ENCODE data around the gene UNC45B. TPM values are rescaled to one million over a fixed set of nuclear protein-coding genes. Genes with fewer than 3 reads are reported as not detected.
"Not testable (repeated sequence)": the region's sequence is repeated elsewhere in the genome, so short reads cannot be mapped to it uniquely, and the experiment has no call there.

The UNC45B gene
- total RNA-seq, 1 donor from 2014 or later, result 223 TPM

DNA sequence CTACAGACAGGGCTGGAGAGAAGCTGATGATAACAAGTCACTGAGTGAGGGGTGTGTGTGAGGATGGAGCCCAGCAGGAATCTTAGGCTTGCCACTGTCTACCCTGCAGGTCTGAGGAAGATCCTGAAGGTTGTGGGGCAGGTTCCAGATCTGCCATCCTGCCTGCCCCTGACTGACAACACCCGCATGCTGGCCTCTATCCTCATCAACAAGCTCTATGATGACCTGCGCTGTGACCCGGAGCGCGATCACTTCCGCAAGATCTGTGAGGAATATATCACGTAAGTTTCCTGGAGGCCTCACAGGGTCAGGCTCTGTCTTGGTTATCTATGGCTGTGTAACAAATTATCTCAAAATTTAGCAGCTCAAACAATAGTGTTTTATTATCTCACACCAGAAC lies 16.3 kb downstream of the UNC45B start:
- intact Hi-C loops (cut with DNase I), result no loop called here
- ATAC-seq, result no peak
- DNase-seq (ENCODE audit: missing footprints), result no peak

DNA sequence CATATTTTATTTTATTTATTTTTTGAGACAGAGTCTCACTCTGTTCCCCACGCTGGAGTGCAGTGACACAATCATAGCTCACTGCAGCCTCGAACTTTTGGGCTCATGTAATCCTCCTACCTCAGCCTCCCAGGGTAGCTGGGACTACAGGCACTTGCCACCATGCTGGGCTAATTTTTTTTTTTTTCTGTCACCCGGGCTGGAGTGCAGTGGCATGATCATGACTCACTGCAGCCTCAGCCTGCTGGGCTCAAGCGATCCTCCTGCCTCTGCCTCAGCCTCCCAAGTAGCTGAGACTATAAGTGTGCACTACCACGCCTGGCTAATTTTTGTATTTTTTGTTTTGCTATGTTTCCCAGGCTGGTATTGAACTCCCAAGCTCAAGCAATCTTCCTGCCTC lies 17.1 kb downstream of the UNC45B start:
- DNase-seq (ENCODE audit: missing footprints) (no peak), ATAC-seq (no peak)
- intact Hi-C loops (cut with DNase I), result no loop called here

DNA sequence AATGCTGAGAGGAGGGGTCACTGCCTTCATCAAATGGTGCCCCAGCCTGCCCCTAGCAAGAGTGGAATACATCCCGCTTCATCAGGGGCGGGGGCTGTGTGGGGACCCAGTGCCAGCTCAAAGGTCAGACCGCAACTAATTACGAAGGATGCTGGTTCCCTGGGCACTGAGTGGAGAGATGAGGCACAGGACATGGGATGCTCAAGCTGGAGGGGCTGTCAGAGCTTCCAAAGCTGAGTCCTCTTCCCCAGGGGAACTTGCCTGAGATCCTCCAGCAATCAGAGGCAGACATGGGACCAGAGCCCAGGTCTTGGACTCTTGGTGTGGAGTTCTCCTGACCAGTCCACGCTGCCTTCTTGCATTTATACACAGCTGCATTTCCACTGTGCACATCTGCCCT lies 18.9 kb downstream of the UNC45B start:
- no peak for ATAC-seq
- intact Hi-C loops (cut with DNase I), result no loop called here

DNA sequence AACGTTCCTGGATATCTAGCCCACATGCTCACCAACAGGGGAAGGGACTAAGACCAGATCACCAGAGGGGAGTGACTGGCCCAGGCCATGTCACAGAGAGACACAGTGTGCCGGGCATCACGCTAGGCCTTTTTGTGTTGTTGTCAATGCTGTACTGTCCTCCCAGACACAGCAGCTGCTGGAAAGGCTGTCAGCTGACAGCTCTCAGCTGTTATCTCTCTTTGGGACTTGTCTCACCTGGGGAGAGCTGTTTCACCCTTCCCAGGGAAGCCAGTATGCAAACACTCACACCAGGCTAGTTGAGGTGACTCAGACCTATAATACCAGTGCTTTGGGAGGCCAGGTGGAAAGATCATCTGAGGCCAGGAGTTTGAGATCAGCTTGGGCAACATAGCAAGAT lies 19.4 kb downstream of the UNC45B start:
- ATAC-seq (no peak), DNase-seq (ENCODE audit: missing footprints) (no peak)
- intact Hi-C loops (cut with DNase I), result no loop called here

More for the DNA sequence above, 18.9 kb downstream of the UNC45B start:
- DNase-seq (ENCODE audit: missing footprints), result no peak

DNA sequence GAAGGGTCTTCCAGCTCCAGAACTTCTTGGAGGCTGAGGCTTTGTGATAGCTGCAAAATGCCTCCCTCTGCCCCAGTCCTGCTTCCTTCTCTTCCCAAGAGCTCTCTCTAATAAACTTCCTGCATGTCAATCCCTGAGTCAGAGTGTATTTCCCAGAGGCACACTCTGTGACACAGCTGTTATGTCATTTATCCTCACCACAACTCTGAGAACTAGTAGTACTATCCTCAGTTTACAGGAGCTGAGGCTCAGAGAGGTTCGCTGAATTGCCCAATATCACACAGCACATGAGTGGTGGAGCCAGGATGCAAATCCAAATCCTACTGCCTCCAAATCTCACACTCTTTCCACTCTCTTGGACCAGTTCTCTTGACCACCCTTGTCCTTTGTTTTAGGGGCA lies 20.0 kb downstream of the UNC45B start:
- ATAC-seq, result no peak
- intact Hi-C loops (cut with DNase I), result no loop called here
- DNase-seq (ENCODE audit: missing footprints), result no peak

DNA sequence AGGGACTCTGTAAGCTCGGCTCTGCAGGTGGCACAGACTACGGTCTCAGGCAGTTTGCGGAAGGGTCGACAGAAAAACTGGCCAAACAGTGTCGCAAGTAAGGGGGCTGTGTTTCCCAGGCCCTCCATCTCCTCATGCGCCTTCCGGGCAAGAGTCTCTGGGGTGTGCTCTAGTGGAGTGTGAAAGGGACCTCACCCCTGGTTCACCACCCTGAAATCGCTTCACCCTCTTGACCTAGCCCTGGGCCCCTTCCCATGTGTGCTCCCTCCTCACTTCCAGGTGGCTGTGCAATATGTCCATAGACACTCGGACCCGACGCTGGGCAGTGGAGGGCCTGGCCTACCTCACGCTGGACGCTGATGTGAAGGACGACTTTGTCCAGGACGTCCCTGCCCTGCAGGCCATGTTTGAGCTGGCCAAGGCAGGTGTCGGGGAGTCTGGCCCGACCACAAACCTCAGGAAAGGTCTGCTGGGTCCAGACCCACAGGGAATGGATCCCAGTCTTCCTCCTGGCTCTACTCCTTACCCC lies 22.3 kb downstream of the UNC45B start:
- intact Hi-C loops (cut with DNase I), result loop anchor here (2.0 kb wide), 2 partner anchors 143 to 363 kb away; no protein-coding TSS in a partner anchor
- ATAC-seq, result no peak
- DNase-seq (ENCODE audit: missing footprints), result no peak

DNA sequence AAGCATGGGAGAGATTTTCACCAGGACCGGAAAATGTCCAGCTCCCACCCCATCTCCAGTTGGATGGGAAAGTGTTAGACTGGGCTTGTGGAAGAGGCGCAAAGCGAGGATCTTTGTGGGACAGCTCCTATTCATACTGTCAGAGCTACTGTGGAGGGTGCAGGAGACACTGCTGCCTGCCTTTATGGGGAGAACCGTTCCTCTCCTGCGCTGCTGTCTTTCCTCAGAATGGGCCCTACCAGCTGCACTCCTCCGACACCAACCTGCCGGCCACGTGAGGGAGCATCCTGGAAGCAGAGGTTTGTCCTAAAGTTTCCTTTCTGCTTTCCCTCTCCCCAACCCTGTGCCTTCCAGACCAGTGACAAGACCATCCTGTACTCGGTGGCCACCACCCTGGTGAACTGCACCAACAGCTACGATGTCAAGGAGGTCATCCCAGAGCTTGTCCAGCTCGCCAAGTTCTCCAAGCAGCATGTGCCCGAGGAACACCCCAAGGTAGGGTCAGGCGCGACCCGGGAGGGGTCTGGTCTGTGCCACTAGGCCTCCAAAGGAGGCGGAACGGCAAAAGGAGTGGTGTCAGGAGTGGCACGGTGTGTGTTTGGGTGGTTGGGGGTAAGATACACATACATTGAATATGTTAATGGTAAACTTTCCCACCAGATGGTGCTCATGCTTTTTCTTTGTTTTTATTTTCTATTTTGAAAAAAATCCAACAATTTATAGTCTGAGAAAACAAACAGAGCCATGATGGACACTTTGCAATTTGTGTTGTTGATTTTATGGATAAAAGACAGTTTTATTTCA lies 23.6 kb downstream of the UNC45B start:
- DNase-seq (ENCODE audit: missing footprints) (no peak), ATAC-seq (no peak)
- intact Hi-C loops (cut with DNase I), result loop anchor here (2.0 kb wide), 2 partner anchors 142 to 362 kb away; no protein-coding TSS in a partner anchor

DNA sequence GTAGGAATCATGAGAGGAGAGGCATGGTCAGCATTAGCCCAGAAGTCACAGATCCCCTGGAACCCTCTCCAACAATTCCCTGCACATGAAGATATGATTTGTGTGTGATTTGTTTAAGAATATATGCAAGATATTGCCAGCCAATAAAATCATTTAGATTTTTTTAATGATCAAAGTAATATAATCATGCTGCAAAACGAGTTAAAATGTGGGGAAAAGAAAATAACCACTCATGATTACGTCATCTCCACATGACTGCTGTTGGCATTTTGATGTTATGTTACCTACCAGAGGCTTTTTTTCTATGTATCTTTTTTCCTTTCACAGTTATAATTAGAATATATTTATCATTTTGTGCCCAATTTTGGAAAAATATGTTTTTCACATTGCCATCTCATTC lies 24.2 kb downstream of the UNC45B start:
- ATAC-seq, result no peak
- DNase-seq (ENCODE audit: missing footprints), result no peak
- intact Hi-C loops (cut with DNase I), result loop anchor here (2.0 kb wide), 2 partner anchors 141 to 361 kb away; no protein-coding TSS in a partner anchor

DNA sequence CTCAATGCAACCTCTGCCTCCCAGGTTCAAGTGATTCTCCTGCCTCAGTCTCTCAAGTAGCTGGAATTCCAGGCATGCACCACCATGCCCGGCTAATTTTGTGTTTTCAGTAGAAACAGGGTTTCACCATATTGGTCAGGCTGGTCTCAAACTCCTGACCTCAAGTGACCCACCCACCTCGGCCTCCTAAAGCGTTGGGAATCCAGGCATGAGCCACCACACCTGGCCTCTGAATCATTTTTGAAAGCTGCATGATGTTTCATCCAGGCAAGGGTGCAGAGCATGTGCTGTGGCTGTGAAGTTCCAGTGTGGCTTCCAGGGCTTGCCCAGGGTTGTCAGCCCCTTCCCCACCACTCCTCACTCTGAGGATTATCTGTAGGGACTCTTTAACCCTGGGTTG lies 24.7 kb downstream of the UNC45B start:
- DNase-seq (ENCODE audit: missing footprints); intact Hi-C loops (cut with DNase I); ATAC-seq: not testable (repeated sequence)

DNA sequence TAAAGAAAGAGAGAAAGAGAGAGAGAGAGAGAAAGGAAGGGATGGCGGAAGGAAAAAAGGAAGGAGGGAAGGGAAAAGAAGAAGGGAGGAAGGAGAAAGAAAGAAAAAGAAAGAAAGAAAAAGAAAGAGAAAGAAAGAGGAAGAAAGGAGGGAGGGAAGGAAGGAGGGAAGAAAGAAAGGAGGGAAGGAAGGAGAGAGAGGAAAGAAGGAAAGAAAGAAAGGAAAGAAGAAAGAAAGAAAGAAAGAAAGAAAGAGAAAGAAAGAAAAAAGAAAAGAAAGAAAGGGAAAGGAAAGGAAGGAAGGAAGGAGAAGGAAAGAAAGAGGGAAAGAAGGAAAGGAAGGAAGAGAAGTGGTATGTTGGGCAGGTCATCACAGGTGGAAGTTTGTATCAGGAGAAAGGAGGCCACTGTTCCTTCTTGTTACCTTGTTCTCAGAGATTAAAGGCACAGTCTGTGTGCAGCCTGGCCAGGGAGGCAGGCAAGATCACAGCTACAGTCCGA lies 27.3 kb downstream of the UNC45B start:
- DNase-seq (ENCODE audit: missing footprints) (no peak), ATAC-seq (no peak)
- intact Hi-C loops (cut with DNase I), result no loop called here

DNA sequence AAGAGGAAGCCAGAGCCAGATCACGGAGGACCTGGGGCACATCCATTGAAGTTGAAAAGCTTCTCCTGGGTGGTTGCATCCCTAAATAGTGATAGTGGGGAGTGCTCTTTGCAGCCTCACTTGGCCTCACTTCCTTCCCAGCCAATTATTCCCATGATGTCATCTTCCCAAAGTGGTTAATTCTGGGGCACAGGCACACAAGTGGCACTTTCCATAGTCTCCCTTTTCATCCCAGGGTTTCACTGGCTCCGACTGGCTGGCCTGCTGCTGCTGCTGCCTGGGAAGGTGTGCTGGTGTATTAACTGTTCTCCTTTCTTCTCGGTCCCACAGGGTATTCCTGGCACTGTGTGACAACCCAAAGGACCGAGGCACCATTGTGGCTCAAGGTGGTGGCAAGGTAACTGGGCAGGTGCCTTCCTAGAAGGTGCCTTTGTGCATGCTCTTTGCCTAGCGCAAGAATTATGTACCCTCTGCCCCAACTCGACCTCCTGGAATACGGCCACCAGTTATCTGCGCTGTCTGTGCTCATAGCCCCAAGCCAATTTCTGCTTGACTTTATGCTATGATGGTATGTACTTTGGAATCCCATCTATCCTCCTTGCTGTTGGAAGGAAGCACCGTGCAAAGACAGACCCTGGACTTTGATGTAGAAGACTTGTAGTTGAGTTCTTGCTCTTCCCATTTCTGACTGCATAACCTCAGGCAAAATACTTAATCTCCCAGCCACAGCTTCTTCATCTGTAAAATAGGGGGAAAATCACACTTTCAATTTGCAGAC lies 28.2 kb downstream of the UNC45B start:
- intact Hi-C loops (cut with DNase I), result no loop called here
- DNase-seq (ENCODE audit: missing footprints) (no peak), ATAC-seq (no peak)

DNA sequence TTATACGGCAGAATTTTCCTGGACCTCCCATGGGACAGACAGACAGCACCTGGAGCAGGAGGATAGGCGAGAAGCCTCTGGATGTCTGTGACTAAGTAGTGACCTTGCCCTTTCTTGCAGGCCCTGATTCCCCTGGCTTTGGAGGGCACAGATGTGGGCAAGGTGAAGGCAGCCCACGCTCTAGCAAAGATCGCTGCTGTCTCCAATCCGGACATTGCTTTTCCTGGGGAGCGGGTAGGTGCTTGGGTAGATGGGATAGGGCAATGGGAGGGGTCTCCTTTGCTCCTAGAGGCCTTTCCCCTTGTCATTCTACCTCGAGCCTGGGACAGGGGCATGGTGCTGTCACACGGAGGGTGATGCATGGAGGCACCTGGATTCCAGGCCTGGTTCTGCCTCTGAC lies 29.3 kb downstream of the UNC45B start:
- DNase-seq (ENCODE audit: missing footprints) (no peak), ATAC-seq (no peak)
- intact Hi-C loops (cut with DNase I), result no loop called here

DNA sequence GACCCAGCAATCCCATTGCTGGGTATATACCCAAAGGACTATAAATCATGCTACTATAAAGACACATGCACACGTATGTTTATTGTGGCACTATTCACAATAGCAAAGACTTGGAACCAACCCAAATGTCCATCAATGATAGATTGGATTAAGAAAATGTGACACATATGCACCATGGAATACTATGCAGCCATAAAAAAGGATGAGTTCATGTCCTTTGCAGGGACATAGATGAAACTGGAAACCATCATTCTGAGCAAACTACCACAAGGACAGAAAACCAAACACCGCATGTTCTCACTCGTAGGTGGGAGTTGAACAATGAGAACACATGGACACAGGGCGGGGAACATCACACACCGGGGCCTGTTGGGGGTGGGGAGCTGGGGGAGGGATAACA lies 31.8 kb downstream of the UNC45B start:
- intact Hi-C loops (cut with DNase I); ATAC-seq; DNase-seq (ENCODE audit: missing footprints): not testable (repeated sequence)

DNA sequence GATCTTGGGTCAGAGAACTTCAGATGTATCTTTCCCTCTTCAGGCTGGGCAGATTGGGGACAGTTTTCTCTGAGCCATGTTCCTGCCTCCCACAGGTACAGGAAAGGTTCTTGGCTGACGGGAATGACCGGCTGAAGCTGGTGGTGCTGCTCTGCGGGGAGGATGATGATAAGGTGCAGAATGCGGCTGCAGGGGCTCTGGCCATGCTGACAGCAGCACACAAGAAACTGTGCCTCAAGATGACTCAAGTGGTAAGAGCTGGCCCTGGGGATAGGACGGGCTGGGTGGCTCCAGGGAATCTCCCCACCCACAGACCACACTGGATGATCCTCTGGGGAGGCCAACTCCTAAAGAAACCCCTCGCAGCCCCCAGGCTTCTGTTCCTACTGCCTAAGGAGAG lies 35.7 kb downstream of the UNC45B start:
- intact Hi-C loops (cut with DNase I), result no loop called here
- no peak for ATAC-seq

DNA sequence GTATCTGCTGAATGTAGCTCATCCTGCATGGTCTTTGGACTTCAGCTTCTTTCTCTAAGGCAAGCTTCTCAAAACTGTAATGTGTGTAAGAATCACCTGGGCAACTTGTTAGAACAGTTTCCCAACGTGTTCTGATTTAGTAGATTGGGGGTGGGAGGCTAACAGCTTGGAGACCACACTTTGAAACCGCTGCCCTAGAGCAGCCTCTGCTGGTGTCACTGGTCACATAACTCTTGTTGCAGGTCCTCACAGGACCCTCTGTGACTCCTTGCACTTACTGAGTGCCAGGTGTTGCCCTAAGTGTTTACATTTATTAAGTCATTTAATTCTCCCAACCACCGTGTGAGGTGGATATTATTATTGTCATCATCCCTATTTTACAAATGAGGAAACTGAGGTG lies 36.7 kb downstream of the UNC45B start:
- no peak for DNase-seq (ENCODE audit: missing footprints)
- ATAC-seq, result no peak
- intact Hi-C loops (cut with DNase I), result no loop called here

More for the DNA sequence above, 35.7 kb downstream of the UNC45B start:
- DNase-seq (ENCODE audit: missing footprints), result no peak

DNA sequence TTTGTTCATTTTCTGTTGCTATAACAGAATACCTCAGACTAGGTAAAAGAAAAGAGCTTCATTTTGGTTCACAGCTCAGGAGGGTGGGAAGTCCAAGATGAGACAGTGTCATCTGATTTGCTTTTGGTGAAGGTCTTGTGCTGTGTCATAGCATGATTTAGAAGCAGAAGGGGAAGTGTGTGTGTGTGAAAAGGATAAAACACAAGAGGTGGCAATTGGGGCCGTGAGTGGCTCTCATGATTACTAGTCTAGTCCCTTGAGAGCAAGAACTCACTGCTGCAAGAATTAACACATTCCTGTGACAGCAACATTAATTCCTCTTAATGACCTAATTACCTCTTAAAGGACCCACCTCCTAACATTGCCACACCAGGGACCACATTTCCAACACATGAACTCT lies 38.2 kb downstream of the UNC45B start:
- intact Hi-C loops (cut with DNase I), result no loop called here
- ATAC-seq, result no peak
- DNase-seq (ENCODE audit: missing footprints), result no peak

DNA sequence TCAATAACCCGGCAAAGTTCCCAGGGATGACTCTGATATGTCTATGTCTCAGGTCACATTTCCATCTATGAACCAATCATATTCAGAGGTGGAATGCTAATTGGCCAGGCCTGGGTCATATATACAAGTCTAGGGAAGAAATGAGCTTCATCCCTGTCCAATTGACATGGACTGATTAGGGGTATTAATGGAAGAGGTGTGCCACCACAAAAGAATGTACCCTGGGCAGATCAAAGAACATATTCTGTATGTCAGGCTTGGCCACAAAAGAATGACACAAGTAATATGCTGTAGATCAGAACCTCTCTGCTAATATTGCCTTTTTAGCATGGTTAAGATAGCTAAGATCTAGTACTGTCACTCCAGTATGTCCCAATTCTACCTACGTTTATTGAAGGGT lies 39.9 kb downstream of the UNC45B start:
- DNase-seq (ENCODE audit: missing footprints) (no peak), ATAC-seq (no peak)
- intact Hi-C loops (cut with DNase I), result no loop called here

DNA sequence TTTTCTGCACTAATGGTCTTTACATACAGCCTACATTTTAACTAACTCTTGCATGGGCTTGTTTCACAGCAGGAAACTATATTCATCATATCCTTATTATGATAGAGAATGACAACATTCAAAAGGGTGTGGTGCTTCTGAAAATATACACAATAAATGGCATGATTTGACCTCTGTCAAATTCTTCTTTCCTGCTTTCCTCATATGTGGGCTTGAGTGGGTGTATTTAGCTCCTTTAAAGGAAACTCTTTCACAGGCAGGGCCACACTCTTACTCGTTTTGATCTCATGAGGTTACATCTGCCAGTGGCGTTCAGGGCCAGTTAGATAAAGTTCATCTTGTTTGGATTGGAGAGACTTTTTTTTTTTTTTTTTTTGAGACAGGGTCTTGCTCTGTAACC lies 40.5 kb downstream of the UNC45B start:
- DNase-seq (ENCODE audit: missing footprints), result no peak
- intact Hi-C loops (cut with DNase I), result no loop called here
- ATAC-seq, result no peak

DNA sequence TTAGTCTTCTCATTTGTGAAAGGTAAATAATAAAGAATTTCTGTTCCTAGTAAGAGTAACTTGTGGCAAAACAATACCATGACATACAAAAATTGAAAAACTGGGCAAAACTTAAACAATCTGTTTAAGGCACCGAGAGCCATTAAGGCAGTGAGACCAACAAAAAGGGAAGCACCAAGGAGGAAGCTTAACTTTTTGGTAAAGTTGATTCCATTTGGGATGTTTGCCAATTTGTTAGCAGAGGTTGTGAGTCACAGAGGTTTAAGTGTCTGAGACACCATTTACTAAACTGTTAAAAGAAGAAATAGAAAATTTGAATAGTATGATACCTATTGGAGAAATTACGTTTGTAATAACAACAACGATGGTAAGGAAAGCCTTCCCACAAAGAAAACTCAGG lies 41.7 kb downstream of the UNC45B start:
- intact Hi-C loops (cut with DNase I), result no loop called here
- no peak for DNase-seq (ENCODE audit: missing footprints)
- ATAC-seq, result no peak
